SK-N-SH (cell line): Measurements from ENCODE around the gene UBAC2. TPM values are rescaled to one million over a fixed set of nuclear protein-coding genes. Genes with fewer than 3 reads are reported as not detected.

Source experiments
- CTCF ChIA-PET: fragments of 300-600, 350-600 bp; formaldehyde crosslinking; extraction: SDS; loops from one replicate; lab custom pipeline; 2021; lab: Yijun Ruan, JAX
- POLR2A ChIA-PET: fragments of 350-600 bp; sonication (Branson Sonifier 250); formaldehyde crosslinking; extraction: SDS; loops from one replicate; lab custom pipeline; 2020; ENCODE audit warnings: antibody characterized with exemption, inconsistent platforms; lab: Yijun Ruan, JAX
- DNase-seq: peaks from one replicate; pipeline ENCODE4 v3.0.0; 2012
- H2AFZ ChIP-seq: fragments of 200-600 bp; sonication (generic); 2 replicates; pipeline ENCODE4 v1.8.1; 2016; ENCODE audit warnings: antibody characterized with exemption, mild to moderate bottlenecking, low read depth
- H3F3A ChIP-seq: fragments of 200-600 bp; sonication (generic); replicated peaks from 2 replicates; pipeline ENCODE3; 2016; ENCODE audit warnings: antibody characterized with exemption, mild to moderate bottlenecking; ENCODE audit not compliant: insufficient read depth
- H3K27ac ChIP-seq, 2 experiments: fragments of 200-500 bp in 1 of 2; fragments of 200-600 bp in 1 of 2; sonication (Bioruptor generic) in 1 of 2; sonication (generic), shearing (Covaris generic) in 1 of 2; 2 replicates each; pipeline versions ENCODE4 v1.5.1 to v1.6.1; 2014 to 2016; ENCODE audit warnings: low read depth in 2 of 2, inconsistent platforms in 1 of 2, low read length in 1 of 2, mild to moderate bottlenecking in 1 of 2, mixed read lengths in 1 of 2
- H3K27me3 ChIP-seq: fragments of 200-600 bp; sonication (generic), shearing (Covaris generic); 2 replicates; pipeline ENCODE4 v1.6.1; 2016; ENCODE audit warnings: mixed run types; ENCODE audit not compliant: insufficient read depth
- H3K36me3 ChIP-seq, 2 experiments: fragments of 200-500 bp in 1 of 2; fragments of 200-600 bp in 1 of 2; sonication (Bioruptor generic) in 1 of 2; sonication (generic) in 1 of 2; replicated peaks in 1 of 2; 2 replicates each; pipeline versions ENCODE3 to v1.5.1; 2014 to 2016; ENCODE audit warnings: low read length in 1 of 2, mild to moderate bottlenecking in 1 of 2; ENCODE audit not compliant: insufficient read depth in 2 of 2, control insufficient read depth in 1 of 2
- H3K4me1 ChIP-seq, 2 experiments: fragments of 200-500 bp in 1 of 2; fragments of 200-600 bp in 1 of 2; sonication (Bioruptor generic) in 1 of 2; sonication (generic), shearing (Covaris generic) in 1 of 2; 2 replicates each; pipeline versions ENCODE4 v1.5.1 to v1.6.1; 2014 to 2016; ENCODE audit warnings: low read depth in 1 of 2, low read length in 1 of 2, mixed run types in 1 of 2; ENCODE audit not compliant: insufficient read depth in 2 of 2, control insufficient read depth in 1 of 2
- H3K4me2 ChIP-seq: fragments of 200-600 bp; sonication (generic), shearing (Covaris generic); 2 replicates; pipeline ENCODE4 v1.6.1; 2017; ENCODE audit warnings: mixed run types
- H3K4me3 ChIP-seq, 2 experiments: fragments of 200-500 bp in 1 of 2; fragments of 200-600 bp in 1 of 2; sonication (Bioruptor generic) in 1 of 2; sonication (generic), shearing (Covaris generic) in 1 of 2; 2 replicates each; pipeline versions ENCODE4 v1.5.1 to v1.8.1; 2014 to 2016; ENCODE audit warnings: low read depth in 2 of 2, inconsistent platforms in 1 of 2, low read length in 1 of 2, mild to moderate bottlenecking in 1 of 2, mixed read lengths in 1 of 2, moderate library complexity in 1 of 2
- H3K79me2 ChIP-seq: fragments of 200-600 bp; sonication (generic); 2 replicates; pipeline ENCODE4 v1.8.1; 2017; ENCODE audit warnings: mild to moderate bottlenecking; ENCODE audit not compliant: insufficient read depth
- H3K9ac ChIP-seq: fragments of 200-600 bp; sonication (generic); 2 replicates; pipeline ENCODE4 v1.6.1; 2017; ENCODE audit warnings: mixed run types
- H3K9me2 ChIP-seq: fragments of 200-600 bp; sonication (generic); 2 replicates; pipeline ENCODE4 v1.6.1; 2017; ENCODE audit warnings: mixed run types
- H3K9me3 ChIP-seq: fragments of 200-600 bp; sonication (generic); 2 replicates; pipeline ENCODE4 v1.6.1; 2017; ENCODE audit warnings: mixed run types, mild to moderate bottlenecking, moderate library complexity
- H4K20me1 ChIP-seq: fragments of 200-600 bp; sonication (generic); 2 replicates; pipeline ENCODE4 v1.6.1; 2017; ENCODE audit warnings: mild to moderate bottlenecking, mixed run types; ENCODE audit not compliant: insufficient read depth
- CTCF ChIP-seq: fragments of 200-600 bp; sonication (generic); IDR thresholded peaks from 2 replicates; pipeline ENCODE4 v1.6.1; 2017; ENCODE audit warnings: antibody characterized with exemption, mild to moderate bottlenecking, moderate library complexity
- EP300 ChIP-seq, 2 experiments: IDR thresholded peaks; 2 replicates each; pipeline versions ENCODE4 v1.4.0 to v1.6.1; 2012; ENCODE audit warnings: borderline replicate concordance in 1 of 2, low read depth in 1 of 2, low read length in 1 of 2
- EZH2phosphoT487 ChIP-seq: fragments of 200-600 bp; sonication (generic); IDR thresholded peaks from 2 replicates; pipeline ENCODE4 v1.6.1; 2017; ENCODE audit warnings: low read depth, mixed run types, mild to moderate bottlenecking, antibody characterized with exemption, moderate library complexity, borderline replicate concordance
- FOXJ3 ChIP-seq: sonication (generic); formaldehyde crosslinking; IDR thresholded peaks from 2 replicates; pipeline ENCODE4 v1.5.1; 2020; ENCODE audit warnings: mild to moderate bottlenecking, missing genetic modification reagents
- FOXM1 ChIP-seq: IDR thresholded peaks from 2 replicates; pipeline ENCODE4 v1.4.0; 2012; ENCODE audit warnings: low read depth, mild to moderate bottlenecking
- GABPA ChIP-seq: IDR thresholded peaks from 2 replicates; pipeline ENCODE4 v1.4.0; 2012; ENCODE audit warnings: low read depth, mild to moderate bottlenecking
- IRF3 ChIP-seq: fragments of 150-350 bp; IDR thresholded peaks from 2 replicates; pipeline ENCODE4 v1.6.1; 2016; ENCODE audit warnings: mild to moderate bottlenecking, low read depth, low read length
- JUND ChIP-seq: IDR thresholded peaks from 2 replicates; pipeline ENCODE4 v1.4.0; 2012
- MAX ChIP-seq: IDR thresholded peaks from 2 replicates; pipeline ENCODE4 v1.4.0; 2012; ENCODE audit warnings: low read depth
- MEF2A ChIP-seq: IDR thresholded peaks from 2 replicates; pipeline ENCODE4 v1.4.0; 2012; ENCODE audit warnings: low read depth, borderline replicate concordance
- NFIC ChIP-seq: IDR thresholded peaks from 2 replicates; pipeline ENCODE4 v1.4.0; 2012; ENCODE audit warnings: borderline replicate concordance
- PBX3 ChIP-seq: IDR thresholded peaks from 2 replicates; pipeline ENCODE4; 2012
- POLR2AphosphoS5 ChIP-seq: IDR thresholded peaks from 2 replicates; pipeline ENCODE4 v1.6.1; 2012; ENCODE audit warnings: low read depth, low read length
- RAD21 ChIP-seq: IDR thresholded peaks from 2 replicates; pipeline ENCODE4 v1.6.1; 2012; ENCODE audit warnings: mild to moderate bottlenecking, low read length
- RCOR1 ChIP-seq: fragments of 150-350 bp; IDR thresholded peaks from 2 replicates; pipeline ENCODE4 v1.6.1; 2017; ENCODE audit warnings: antibody characterized with exemption, low read length
- RFX5 ChIP-seq: IDR thresholded peaks from 2 replicates; pipeline ENCODE4 v1.6.1; 2012; ENCODE audit warnings: mild to moderate bottlenecking, improper control_type of control experiment, low read length
- RXRA ChIP-seq: IDR thresholded peaks from 2 replicates; pipeline ENCODE4 v1.4.0; 2012; ENCODE audit warnings: low read depth, mild to moderate bottlenecking, borderline replicate concordance
- SMC3 ChIP-seq: IDR thresholded peaks from 2 replicates; pipeline ENCODE4 v1.6.1; 2012; ENCODE audit warnings: low read depth, low read length, improper control_type of control experiment
- TEAD4 ChIP-seq: IDR thresholded peaks from 2 replicates; pipeline ENCODE4 v1.4.0; 2012; ENCODE audit warnings: mild to moderate bottlenecking, borderline replicate concordance; ENCODE audit not compliant: insufficient read depth
- YY1 ChIP-seq: IDR thresholded peaks from 2 replicates; pipeline ENCODE4 v1.4.0; 2012; ENCODE audit warnings: low read depth, mild to moderate bottlenecking
- WGBS: methylation state at CpG from one replicate; pipeline ENCODE4 v1.1.6; 2017; ENCODE audit warnings: low lambda C conversion rate; 5-methylcytosine and 5-hydroxymethylcytosine counted together
- polyA plus RNA-seq, 3 experiments: library from polyadenylated mRNA; depleted of rRNA; stranded (reverse); fragments of >200 nt; gene quantifications; 2 replicates each; pipeline ENCODE4 v1.2.3, GENCODE V29; 2012

The UBAC2 gene
- polyA plus RNA-seq, 1 of the 3 experiments (the other 2 are of a cell fraction) = 79.0 TPM

- no peaks in the 10 kb centered on the region for H3K79me2 ChIP-seq
- peaks cover 11% of the 10 kb centered on the region for H3F3A ChIP-seq
- H3K9ac ChIP-seq = no peak overlapping the region
- no peaks in the 10 kb centered on the region for H3K9me3 ChIP-seq
- ChIA-PET POLR2A (no interaction called here), CTCF (interaction anchor here (1.1 to 7.8 kb wide), 4 partner anchors 13 to 154 kb away, joined by 3 to 38 read pairs (median 14); no protein-coding TSS in a partner anchor)
- peaks cover 3 to 8% of the 10 kb centered on the region in 2 experiments for H3K36me3 ChIP-seq
- DNase-seq = no peak
- H3K4me2 ChIP-seq = no peak overlapping the region
- H2AFZ ChIP-seq = no peak overlapping the region
- H3K4me3 ChIP-seq = no peak overlapping the region
- peaks cover 6 to 7% of the 10 kb centered on the region in 2 experiments; a peak in 3 of 4 replicates for H3K4me1 ChIP-seq
- H3K27ac ChIP-seq = peak overlapping the region in 1 of 2 experiments; percentile 60; a peak in 2 of 4 replicates
- WGBS = 87% methylated on average over 1 of the region's 1 CpG
- TF ChIP-seq POLR2AphosphoS5 = no peak
- TF ChIP-seq CTCF = no peak
- no peak for TF ChIP-seq EP300 (IDR thresholded peaks at IDR 0.05; ENCODE audit: borderline replicate concordance in 1 of 2, low read depth in 1 of 2, low read length in 1 of 2)
- TF ChIP-seq TEAD4 = no peak
- TF ChIP-seq FOXJ3 (CRISPR knock-in tag) = no peak
- TF ChIP-seq PBX3 = no peak
- no peak for TF ChIP-seq IRF3
- TF ChIP-seq JUND = no peak
- no peak for TF ChIP-seq SMC3
- TF ChIP-seq NFIC = no peak
- TF ChIP-seq YY1 = no peak
- no peak for TF ChIP-seq RCOR1
- TF ChIP-seq MAX = no peak
- TF ChIP-seq MEF2A = no peak
- TF ChIP-seq RXRA = no peak
- TF ChIP-seq RAD21 = no peak
- no peak for TF ChIP-seq EZH2phosphoT487
- no peak for TF ChIP-seq RFX5
- no peak for TF ChIP-seq FOXM1
- no peak for TF ChIP-seq GABPA
- H3K9me2 ChIP-seq = no peaks in the 10 kb centered on the region
- H4K20me1 ChIP-seq = peaks cover 5% of the 10 kb centered on the region; the same call in 1 of the 2 replicates
- no peaks in the 10 kb centered on the region for H3K27me3 ChIP-seq
These were observed 81.9 kb downstream of the UBAC2 start for GRCh38 chr13:99282264-99283231.
